Measurements from ENCODE around the gene MRGPRF.

The MRGPRF gene

GRCh38 chr11:69037074-69037473 lies 24.0 kb upstream of the MRGPRF start:
- no peak for DNase-seq
- no peaks in the 10 kb centered on the region for H3K9me3 ChIP-seq
- H3K36me3 ChIP-seq = no peaks in the 10 kb centered on the region
- peaks cover 9% of the 10 kb centered on the region for H3K4me1 ChIP-seq
- H3K4me3 ChIP-seq (ENCODE audit: low read depth, low read length) = no peak overlapping the region
- no peaks in the 10 kb centered on the region for H3K27me3 ChIP-seq
- TF ChIP-seq CTCF (IDR thresholded peaks at IDR 0.05; ENCODE audit: low read depth, low read length) = no peak

GRCh38 chr11:69035946-69036340 lies 22.9 kb upstream of the MRGPRF start:
- Histone ChIP-seq H3K4me3 (ENCODE audit: low read depth, low read length) (no peak overlapping the region), H3K9me3 (no peaks in the 10 kb centered on the region), H3K4me1 (peaks cover 2% of the 10 kb centered on the region), H3K27me3 (no peaks in the 10 kb centered on the region), H3K36me3 (no peaks in the 10 kb centered on the region)
- no peak for TF ChIP-seq CTCF (IDR thresholded peaks at IDR 0.05; ENCODE audit: low read depth, low read length)
- DNase-seq = no peak

- H3K27me3 ChIP-seq = no peaks in the 10 kb centered on the region
- H3K4me3 ChIP-seq (ENCODE audit: low read depth, low read length) = no peak overlapping the region
- DNase-seq = no peak
- H3K9me3 ChIP-seq = no peaks in the 10 kb centered on the region
- no peak for TF ChIP-seq CTCF (IDR thresholded peaks at IDR 0.05; ENCODE audit: low read depth, low read length)
- H3K4me1 ChIP-seq = no peaks in the 10 kb centered on the region
- no peaks in the 10 kb centered on the region for H3K36me3 ChIP-seq
Measured at GRCh38 chr11:69035150-69035945, 22.3 kb upstream of the MRGPRF start.

GRCh38 chr11:69034123-69034867 lies 21.2 kb upstream of the MRGPRF start:
- H3K9me3 ChIP-seq = no peaks in the 10 kb centered on the region
- H3K4me1 ChIP-seq = no peaks in the 10 kb centered on the region
- no peaks in the 10 kb centered on the region for H3K27me3 ChIP-seq
- H3K36me3 ChIP-seq = no peaks in the 10 kb centered on the region
- DNase-seq = no peak
- no peak overlapping the region for H3K4me3 ChIP-seq (ENCODE audit: low read depth, low read length)
- no peak for TF ChIP-seq CTCF (IDR thresholded peaks at IDR 0.05; ENCODE audit: low read depth, low read length)

GRCh38 chr11:69033431-69033830 lies 20.4 kb upstream of the MRGPRF start:
- H3K36me3 ChIP-seq = no peaks in the 10 kb centered on the region
- no peak overlapping the region for H3K4me3 ChIP-seq (ENCODE audit: low read depth, low read length)
- H3K27me3 ChIP-seq = no peaks in the 10 kb centered on the region
- no peaks in the 10 kb centered on the region for H3K4me1 ChIP-seq
- DNase-seq = no peak
- no peaks in the 10 kb centered on the region for H3K9me3 ChIP-seq
- no peak for TF ChIP-seq CTCF (IDR thresholded peaks at IDR 0.05; ENCODE audit: low read depth, low read length)

- no peaks in the 10 kb centered on the region for H3K36me3 ChIP-seq
- no peaks in the 10 kb centered on the region for H3K27me3 ChIP-seq
- no peak for DNase-seq
- no peak for TF ChIP-seq CTCF (IDR thresholded peaks at IDR 0.05; ENCODE audit: low read depth, low read length)
- no peaks in the 10 kb centered on the region for H3K4me1 ChIP-seq
- no peak overlapping the region for H3K4me3 ChIP-seq (ENCODE audit: low read depth, low read length)
- H3K9me3 ChIP-seq = no peaks in the 10 kb centered on the region
Measured at GRCh38 chr11:69032833-69033232, 19.8 kb upstream of the MRGPRF start.
